Activated CD4-positive, alpha-beta T cell treated with anti-CD3 and anti-CD28 coated beads, Interleukin-2, amount 50 U/mL, for 24 hours (primary cell): ENCODE data around the gene STK4.

Experiments
- DNase-seq, 2 donors: peaks; one replicate each; pipeline ENCODE4 v3.0.0-alpha.2; 2020; ENCODE audit warnings: low read depth in 1 of 2, low spot score in 1 of 2

The STK4 gene

DNA sequence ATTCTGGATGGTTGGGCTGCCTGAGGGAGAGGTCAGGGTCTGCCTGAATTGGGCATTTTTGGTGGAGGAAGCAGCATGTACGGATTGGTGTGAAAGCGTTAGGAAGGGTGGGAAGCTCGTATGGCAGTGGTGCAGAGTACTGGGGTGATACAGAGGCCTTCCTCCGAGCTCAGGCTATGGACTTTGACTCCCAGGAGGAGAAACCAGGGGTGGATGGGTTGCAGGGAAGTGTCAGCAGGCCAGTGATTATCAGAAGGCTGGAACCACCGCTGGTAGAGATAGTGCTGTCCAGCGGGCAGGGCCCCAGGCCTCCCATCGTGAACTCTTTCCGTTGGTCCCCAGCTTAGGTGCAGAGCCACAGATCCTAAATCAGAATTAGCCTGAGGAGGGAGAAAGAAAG is 143.3 kb downstream of the STK4 start:
- DNase-seq, result no peak

DNA sequence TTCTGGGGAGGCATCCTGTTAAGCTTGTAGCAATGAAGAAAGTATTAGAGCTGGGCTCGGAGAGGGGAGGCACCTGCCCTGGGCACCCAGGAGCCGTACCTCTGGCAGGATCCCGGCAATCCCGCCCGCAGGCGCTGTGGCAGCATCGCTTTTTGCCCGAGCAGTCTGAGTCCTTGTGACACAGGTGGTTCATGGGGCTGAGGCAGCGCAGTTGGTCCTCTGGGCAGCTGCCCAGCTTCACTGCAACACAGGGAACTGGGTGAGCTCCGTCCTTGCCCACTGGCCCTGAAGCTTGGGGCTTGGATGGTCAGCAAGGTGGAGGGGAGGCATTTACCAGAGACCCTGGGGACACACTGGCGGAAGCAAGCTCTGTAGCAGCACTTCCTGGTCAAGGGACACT is 144.0 kb downstream of the STK4 start:
- DNase-seq, result no peak

DNA sequence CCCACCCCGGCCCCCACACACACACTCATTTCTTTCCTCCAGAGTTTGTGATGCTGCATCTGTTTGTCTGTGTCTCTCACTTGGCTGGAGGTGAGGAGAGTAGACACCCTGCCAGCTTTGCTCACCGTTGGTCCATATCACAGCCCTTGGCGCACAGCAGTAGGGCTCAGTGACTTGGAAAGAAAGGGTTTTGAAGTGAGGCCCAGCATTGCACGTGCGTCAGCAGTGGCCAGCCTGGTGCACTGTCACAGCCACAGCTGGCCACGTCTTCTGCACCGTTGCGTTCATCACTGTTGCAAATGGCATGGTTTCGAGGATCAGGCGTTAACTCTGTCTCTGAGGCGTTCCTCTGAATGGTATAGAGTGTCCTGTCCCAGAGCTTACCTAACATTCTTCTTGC is 145.0 kb downstream of the STK4 start:
- DNase-seq, result no peak

DNA sequence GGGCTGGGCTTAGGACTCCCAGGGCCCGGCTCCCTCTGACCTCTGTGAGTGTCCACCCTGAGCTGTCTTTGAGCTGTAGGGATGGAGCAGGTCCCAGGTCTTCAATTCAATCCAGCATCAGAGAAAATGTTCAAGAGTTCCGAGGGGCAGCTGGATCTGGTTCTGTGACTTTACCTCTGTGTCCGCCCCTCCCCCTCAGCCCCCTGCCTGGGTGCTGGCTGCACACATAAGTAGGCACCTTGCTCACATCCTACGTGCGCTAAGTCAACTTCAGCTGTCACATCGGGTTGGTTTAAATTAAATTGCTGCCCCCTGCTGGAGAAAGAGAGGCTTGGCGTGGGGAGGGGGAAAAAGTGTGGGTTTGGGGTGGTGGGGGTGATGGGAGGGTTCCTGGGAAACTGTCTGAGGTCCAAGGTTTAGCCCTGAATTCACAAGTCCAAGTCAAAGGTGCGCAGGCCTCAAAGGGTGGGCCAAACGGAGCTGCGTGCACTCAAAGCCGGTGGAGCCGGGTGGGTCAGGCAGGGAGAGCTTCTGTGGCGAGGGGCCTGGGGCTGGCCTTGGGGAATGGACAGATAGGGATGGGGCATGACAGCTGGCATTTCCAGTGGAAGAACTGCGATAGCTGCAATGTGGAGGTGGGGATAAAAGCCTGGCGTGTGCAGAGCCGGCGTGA is 145.6 kb downstream of the STK4 start:
- no peak for DNase-seq

DNA sequence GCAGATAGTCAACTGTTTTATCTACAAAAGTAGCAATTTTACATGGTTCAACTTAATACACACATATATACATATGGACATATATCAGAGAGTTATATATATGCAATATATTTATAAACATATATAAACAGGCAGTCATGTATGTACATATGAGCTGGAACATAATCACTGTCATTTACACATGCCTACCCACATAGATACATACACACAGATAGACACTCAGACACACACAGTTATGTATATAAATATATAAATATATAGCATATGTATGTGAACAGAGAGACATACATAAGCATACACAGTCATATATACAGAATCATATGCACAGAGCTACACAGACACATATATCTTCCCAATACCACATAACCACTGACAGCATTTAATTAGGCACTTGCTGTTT is 146.4 kb downstream of the STK4 start:
- DNase-seq, result no peak

DNA sequence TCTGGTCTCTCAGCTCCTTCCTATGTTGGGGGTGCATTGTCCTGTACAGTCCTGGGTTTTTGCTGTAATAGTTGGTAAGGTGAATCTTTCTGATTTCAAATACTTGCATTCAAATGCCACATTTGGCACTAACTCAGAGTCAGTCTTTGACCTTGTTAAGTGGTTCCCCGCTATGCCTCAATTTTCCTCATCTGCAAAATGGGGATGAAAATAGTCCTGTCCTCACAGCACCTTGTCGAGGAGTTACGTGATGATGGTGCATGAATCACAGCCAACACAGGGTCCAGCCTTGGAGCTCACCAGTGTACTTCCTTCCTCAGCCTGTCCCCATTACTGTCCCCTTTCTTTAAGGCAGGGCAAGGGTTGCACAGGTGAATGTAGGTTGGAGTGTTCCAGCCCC is 147.6 kb downstream of the STK4 start:
- no peak for DNase-seq

GRCh38 chr20:45114465-45115385 is 148.4 kb downstream of the STK4 start, which contains the start of gene WFDC5:
WFDC5 (minus strand) TSS chr20:45115174; CDS start chr20:45115083, 91 bp downstream.
- no peak for DNase-seq

DNA sequence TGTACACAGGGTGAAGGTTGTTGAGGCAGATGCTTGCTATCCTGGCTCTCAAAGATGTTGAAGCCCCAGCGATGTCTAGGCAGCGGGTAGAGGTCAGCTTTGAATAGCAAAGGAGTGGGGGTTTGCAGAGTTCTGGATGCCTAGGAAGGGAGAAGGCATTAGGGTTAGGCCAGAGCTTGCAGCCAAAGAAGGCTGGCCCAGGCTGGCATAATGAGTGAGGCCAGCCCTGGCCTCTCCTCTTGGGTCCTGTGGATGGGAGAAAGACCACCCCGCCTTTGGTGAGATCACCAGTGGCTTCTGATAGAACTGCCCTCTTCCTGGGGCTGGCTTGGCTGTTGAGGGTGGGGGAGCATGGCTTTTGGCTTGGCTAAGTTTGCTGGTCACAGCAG is 149.1 kb downstream of the STK4 start:
- DNase-seq, result no peak

- no peak for DNase-seq
These were observed 149.5 kb downstream of the STK4 start for GRCh38 chr20:45115829-45116228.

DNA sequence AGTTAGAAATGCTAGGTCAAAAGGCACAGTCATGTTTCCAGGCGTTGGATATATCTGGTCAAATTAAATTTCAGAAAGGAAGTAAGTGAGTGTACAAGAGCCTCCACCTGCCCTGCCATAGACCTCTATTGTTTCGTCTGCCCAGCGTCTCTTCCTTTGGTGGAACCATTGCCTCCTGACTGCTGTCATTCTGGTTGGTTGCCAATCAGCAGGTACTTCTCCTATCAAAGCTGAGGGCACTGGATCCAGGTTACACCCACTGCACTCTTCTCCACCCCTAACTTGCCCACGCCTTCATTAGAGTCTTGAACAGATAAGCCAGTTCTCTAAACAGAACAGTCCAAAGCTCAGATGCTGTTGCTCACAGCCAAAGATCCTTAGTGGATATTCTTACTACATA is 151.3 kb downstream of the STK4 start:
- no peak for DNase-seq

DNA sequence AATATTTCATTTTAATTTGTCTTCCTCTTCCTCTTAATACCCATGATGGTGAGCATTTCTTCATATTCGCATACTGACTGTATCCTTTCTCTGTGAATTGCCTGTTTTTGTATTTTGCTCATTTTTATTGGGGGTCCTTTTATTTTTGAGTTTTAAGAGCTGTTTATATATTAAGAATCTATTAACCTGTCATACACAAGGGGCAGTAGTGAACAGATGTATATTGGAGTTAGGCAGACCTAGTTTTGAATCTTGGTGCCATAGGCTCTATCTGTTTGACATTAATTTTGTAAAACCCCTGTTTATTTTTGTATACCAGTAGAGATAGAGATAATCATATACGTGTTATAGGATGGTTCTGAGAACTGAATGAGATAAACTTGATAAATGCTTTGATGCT is 151.7 kb downstream of the STK4 start:
- DNase-seq, result no peak

GRCh38 chr20:45119556-45120266 is 153.4 kb downstream of the STK4 start:
- no peak for DNase-seq

DNA sequence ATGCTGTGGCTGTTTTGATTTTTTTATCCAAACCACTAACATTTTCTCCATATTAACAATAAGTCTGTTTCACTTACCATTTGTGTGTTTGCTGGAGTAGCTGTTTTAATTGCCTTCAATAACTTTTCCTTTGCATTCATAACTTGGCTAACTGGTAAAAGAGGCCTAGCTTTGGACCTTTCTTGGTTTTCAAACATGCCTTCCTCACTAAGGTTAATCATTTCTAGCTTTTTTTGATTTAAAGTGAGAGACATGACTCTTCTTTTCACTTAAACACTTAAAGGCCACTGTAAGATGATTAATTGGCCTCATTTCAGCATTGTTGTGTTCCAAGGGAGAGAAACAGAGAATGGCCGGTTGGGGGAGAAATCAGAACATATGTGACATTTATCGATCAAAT is 155.1 kb downstream of the STK4 start:
- DNase-seq, result no peak

- no peak for DNase-seq
These were observed 158.1 kb downstream of the STK4 start, which contains the start of gene WFDC12 for GRCh38 chr20:45124365-45124764. WFDC12 (minus strand) TSS chr20:45124465; CDS start chr20:45124447, 18 bp downstream.

- no peak for DNase-seq
These were observed 161.8 kb downstream of the STK4 start for GRCh38 chr20:45128099-45128498.
